CD14-positive monocyte (primary cell): ENCODE measurements around the gene CNEP1R1. TPM values are rescaled to one million over a fixed set of nuclear protein-coding genes. Genes with fewer than 3 reads are reported as not detected.

Experiments used
- DNase-seq, 3 donors: peaks; one replicate each; pipeline ENCODE4 v3.0.0-alpha.2; 2011 to 2022
- H2AFZ ChIP-seq: 2 replicates; pipeline ENCODE4 v1.6.0; 2012; ENCODE audit warnings: mild to moderate bottlenecking, low read depth, low read length, inconsistent platforms; ENCODE audit not compliant: insufficient read depth, poor library complexity, severe bottlenecking
- H3K27ac ChIP-seq, 2 donors: 1 replicate in 1 of 2; 2 replicates in 1 of 2; pipeline ENCODE4 v1.5.1; 2012 to 2013; ENCODE audit warnings: low read length in 2 of 2, control low read depth in 1 of 2, inconsistent platforms in 1 of 2, low read depth in 1 of 2, mild to moderate bottlenecking in 1 of 2
- H3K27me3 ChIP-seq, 2 donors: one replicate each; pipeline versions ENCODE4 v1.6.0 to v1.6.1; 2011 to 2013; ENCODE audit warnings: low read length in 2 of 2; ENCODE audit not compliant: control insufficient read depth in 2 of 2, insufficient read depth in 2 of 2
- H3K36me3 ChIP-seq, 2 donors: replicated peaks in 1 of 2; 1 replicate in 1 of 2; 2 replicates in 1 of 2; pipeline versions ENCODE4 v1.5.1 to v1.6.1; 2012 to 2013; ENCODE audit warnings: low read length in 2 of 2, control low read depth in 1 of 2, inconsistent platforms in 1 of 2, mild to moderate bottlenecking in 1 of 2; ENCODE audit not compliant: insufficient read depth in 2 of 2, control insufficient read depth in 1 of 2
- H3K4me1 ChIP-seq, 2 donors: 1 replicate in 1 of 2; 2 replicates in 1 of 2; pipeline versions ENCODE4 v1.5.1 to v1.6.1; 2012 to 2013; ENCODE audit warnings: low read length in 2 of 2, control low read depth in 1 of 2, inconsistent platforms in 1 of 2, mild to moderate bottlenecking in 1 of 2, moderate library complexity in 1 of 2; ENCODE audit not compliant: insufficient read depth in 2 of 2, control insufficient read depth in 1 of 2
- H3K4me2 ChIP-seq: replicated peaks from 2 replicates; pipeline ENCODE3; 2012; ENCODE audit warnings: low read length, moderate library complexity, mild to moderate bottlenecking; ENCODE audit not compliant: poor library complexity, severe bottlenecking; ENCODE audit errors: extremely low read depth
- H3K4me3 ChIP-seq, 3 experiments: fragments of 200-600 bp in 1 of 3; sonication (generic) in 1 of 3; replicated peaks in 1 of 3; 1 replicate in 2 of 3; 2 replicates in 1 of 3; pipeline ENCODE4 v1.5.1; 2011 to 2013; ENCODE audit warnings: low read length in 3 of 3, mild to moderate bottlenecking in 3 of 3, control low read depth in 2 of 3, low read depth in 2 of 3, inconsistent platforms in 1 of 3, moderate library complexity in 1 of 3
- H3K79me2 ChIP-seq: 2 replicates; pipeline ENCODE4 v1.6.0; 2012; ENCODE audit warnings: mild to moderate bottlenecking, control low read depth, inconsistent platforms, low read length, moderate library complexity; ENCODE audit not compliant: insufficient read depth
- H3K9ac ChIP-seq: 2 replicates; pipeline ENCODE4 v1.6.0; 2017; ENCODE audit warnings: low read length, mild to moderate bottlenecking; ENCODE audit not compliant: insufficient read depth, poor library complexity, severe bottlenecking
- H3K9me3 ChIP-seq, 2 donors: replicated peaks in 1 of 2; 1 replicate in 1 of 2; 2 replicates in 1 of 2; pipeline versions ENCODE4 v1.5.1 to v1.6.1; 2012 to 2013; ENCODE audit warnings: low read length in 2 of 2, control low read depth in 1 of 2; ENCODE audit not compliant: control insufficient read depth in 1 of 2, insufficient read depth in 1 of 2
- H4K20me1 ChIP-seq: 2 replicates; pipeline ENCODE4 v1.6.0; 2012; ENCODE audit warnings: mild to moderate bottlenecking, low read length, control low read depth, moderate library complexity; ENCODE audit not compliant: insufficient read depth
- H3K27ac Mint-ChIP-seq, 7 donors: one replicate each; pipeline ENCODE4 v1.8.0; 2020; ENCODE audit warnings: mild to moderate bottlenecking in 7 of 7, mixed read lengths in 7 of 7, moderate library complexity in 6 of 7, inconsistent platforms in 2 of 7
- H3K27me3 Mint-ChIP-seq, 3 donors: one replicate each; pipeline ENCODE4 v1.8.0; 2021 to 2022; ENCODE audit warnings: low read depth in 3 of 3, mild to moderate bottlenecking in 3 of 3, mixed read lengths in 3 of 3, moderate library complexity in 3 of 3, inconsistent platforms in 1 of 3
- H3K36me3 Mint-ChIP-seq, 2 donors: one replicate each; pipeline ENCODE4 v1.8.0; 2020; ENCODE audit warnings: mixed read lengths in 2 of 2, inconsistent platforms in 1 of 2, mild to moderate bottlenecking in 1 of 2
- H3K4me1 Mint-ChIP-seq: one replicate; pipeline ENCODE4 v1.8.0; 2020; ENCODE audit warnings: mild to moderate bottlenecking, mixed read lengths
- H3K4me3 Mint-ChIP-seq, 2 donors: one replicate each; pipeline ENCODE4 v1.8.0; 2020; ENCODE audit warnings: mild to moderate bottlenecking in 2 of 2, mixed read lengths in 2 of 2, moderate library complexity in 1 of 2
- H3K9me3 Mint-ChIP-seq, 7 donors: one replicate each; pipeline ENCODE4 v1.8.0; 2020 to 2022; ENCODE audit warnings: mixed read lengths in 7 of 7, mild to moderate bottlenecking in 6 of 7, moderate library complexity in 6 of 7, inconsistent platforms in 2 of 7
- CTCF ChIP-seq: fragments of 200-600 bp; IDR thresholded peaks from one replicate; pipeline ENCODE4 v1.8.0; 2022; ENCODE audit warnings: antibody characterized with exemption, mild to moderate bottlenecking
- WGBS: methylation state at CpG from one replicate; pipeline ENCODE4 v1.1.5; 2013; ENCODE audit warnings: missing lambda C conversion rate; ENCODE audit not compliant: insufficient coverage; 5-methylcytosine and 5-hydroxymethylcytosine counted together
- intact Hi-C, 2 donors: fragments of 100-400 bp; cut with micrococcal nuclease; formaldehyde crosslinking; loops; one replicate each; pipeline versions ENCODE4 v1.15.0 to v1.15.1; 2023
- polyA plus RNA-seq, 3 donors: library from polyadenylated mRNA; depleted of rRNA in 1 of 3; unstranded in 2 of 3; stranded (reverse) in 1 of 3; fragments of 300-500 nt in 2 of 3; fragments of >200 nt in 1 of 3; fragmentation: Illumina TruSeq in 2 of 3; gene quantifications; 1 replicate in 2 of 3; 2 replicates in 1 of 3; pipeline ENCODE4 v1.2.3, GENCODE V29; 2012 to 2021

CNEP1R1 gene
- polyA plus RNA-seq, 3 donors = 13.7 to 49.6 (median 19.3) TPM

GRCh38 chr16:50024207-50024606 is 818 bp upstream of the CNEP1R1 start:
- H3K9ac ChIP-seq = no peak overlapping the region
- Mint-ChIP-seq H3K9me3 (no peaks in the 10 kb centered on the region), H3K27me3 (peaks cover 0 to 5% (median 1%) of the 10 kb centered on the region in 3 donors), H3K4me3 (no peak overlapping the region), H3K4me1 (peaks cover 26% of the 10 kb centered on the region), H3K27ac (no peak overlapping the region), H3K36me3 (peaks cover 6% of the 10 kb centered on the region in 2 donors)
- intact Hi-C loops = loop anchor here (1.0 to 5.0 kb wide), 5 partner anchors 43 to 345 kb away; partner anchors contain the start of genes BRD7 (in 2 of the 2) and TENT4B (in 1 of the 2)
- H3K79me2 ChIP-seq = peaks cover 42% of the 10 kb centered on the region
- peaks cover 7% of the 10 kb centered on the region for H4K20me1 ChIP-seq
- no peak overlapping the region for H2AFZ ChIP-seq
- H3K4me1 ChIP-seq = peaks cover 12 to 24% of the 10 kb centered on the region in 2 donors
- H3K4me3 ChIP-seq = no peak overlapping the region
- TF ChIP-seq CTCF = no peak
- H3K4me2 ChIP-seq = no peak overlapping the region
- no peak overlapping the region for H3K27ac ChIP-seq
- H3K36me3 ChIP-seq = peaks cover 4 to 19% of the 10 kb centered on the region in 2 donors
- 100% methylated on average over 2 of the region's 11 CpGs for WGBS
- DNase-seq = no peak
- no peaks in the 10 kb centered on the region for H3K27me3 ChIP-seq
- no peaks in the 10 kb centered on the region for H3K9me3 ChIP-seq

GRCh38 chr16:50025537-50025931 is 509 bp downstream of the CNEP1R1 start:
- Histone ChIP-seq H4K20me1 (peaks cover 10% of the 10 kb centered on the region), H3K27me3 (no peaks in the 10 kb centered on the region), H3K36me3 (peaks cover 17 to 32% of the 10 kb centered on the region in 2 donors), H3K4me1 (peaks cover 12 to 24% of the 10 kb centered on the region in 2 donors), H3K4me2 (peak overlapping the region; percentile 79), H2AFZ (peak overlapping the region; percentile 90), H3K9me3 (no peaks in the 10 kb centered on the region), H3K79me2 (peaks cover 55% of the 10 kb centered on the region), H3K4me3 (peak overlapping the region; percentile 65 to 95 (median 92)), H3K9ac (peak overlapping the region; percentile 88), H3K27ac (peak overlapping the region; percentile 43 to 87)
- Mint-ChIP-seq H3K27ac (peak overlapping the region; percentile 81 to 94 (median 91)), H3K9me3 (no peaks in the 10 kb centered on the region), H3K4me1 (peaks cover 35% of the 10 kb centered on the region), H3K27me3 (peaks cover 0 to 5% (median 0%) of the 10 kb centered on the region in 3 donors), H3K4me3 (peak overlapping the region; percentile 94 to 98), H3K36me3 (peaks cover 17 to 18% of the 10 kb centered on the region in 2 donors)
- peak in 1 of 3 donors; percentile 8 for DNase-seq
- TF ChIP-seq CTCF = no peak
- WGBS = 0% methylated on average over 8 of the region's 17 CpGs
- intact Hi-C loops = loop anchor here (1.0 to 5.0 kb wide), 5 partner anchors 13 to 343 kb away; partner anchors contain the start of genes BRD7 (in 1 of the 2), HEATR3 (in 1 of the 2) and TENT4B (in 1 of the 2)
